Activated T-cell treated with anti-CD3 and anti-CD28 coated beads for 48 hours (primary cell): ENCODE measurements around the gene CACNA2D3.

ENCODE experiments used
- DNase-seq: peaks from one replicate; pipeline ENCODE4 v3.0.0-alpha.2; 2020; ENCODE audit warnings: low read depth

Gene CACNA2D3

DNA sequence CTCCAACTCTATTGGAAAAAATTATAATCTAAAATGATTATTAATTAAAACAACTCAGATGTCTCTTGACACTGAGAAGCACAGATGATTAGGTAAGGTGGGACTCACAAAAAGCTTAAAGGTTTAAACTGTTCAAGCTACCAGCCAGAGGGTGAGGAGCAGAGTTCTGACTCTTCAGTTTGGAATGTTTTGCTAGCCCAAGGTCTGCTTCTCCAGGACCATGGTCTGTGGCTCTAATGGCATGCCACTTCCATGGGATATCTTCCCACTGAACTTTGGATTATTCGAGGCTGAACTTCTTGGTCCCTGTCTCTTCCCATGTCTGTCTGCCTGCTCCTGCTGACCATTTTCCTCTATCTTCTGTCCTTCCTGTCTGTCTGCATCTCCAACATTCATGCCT lies 49.2 kb downstream of the CACNA2D3 start:
- no peak for DNase-seq

DNA sequence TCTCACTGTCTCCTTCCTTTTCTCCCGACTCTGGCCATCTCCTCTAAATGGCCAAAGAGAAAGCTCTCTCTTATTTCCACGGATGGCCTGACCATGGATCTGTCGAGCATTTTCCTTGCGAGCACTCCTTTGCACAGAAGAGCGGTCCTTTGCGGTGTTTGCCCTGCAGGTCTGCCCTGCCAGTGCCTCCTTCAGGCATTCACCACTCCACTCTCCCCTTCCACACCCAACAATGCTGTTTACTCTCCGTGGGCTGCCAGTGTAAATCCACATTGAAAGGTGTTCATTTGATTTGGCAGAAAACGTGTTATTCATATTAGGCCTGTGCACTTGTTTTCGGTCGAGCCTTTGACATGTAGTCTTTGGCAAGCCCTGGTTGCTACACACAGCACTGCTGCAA lies 49.6 kb downstream of the CACNA2D3 start:
- no peak for DNase-seq

DNA sequence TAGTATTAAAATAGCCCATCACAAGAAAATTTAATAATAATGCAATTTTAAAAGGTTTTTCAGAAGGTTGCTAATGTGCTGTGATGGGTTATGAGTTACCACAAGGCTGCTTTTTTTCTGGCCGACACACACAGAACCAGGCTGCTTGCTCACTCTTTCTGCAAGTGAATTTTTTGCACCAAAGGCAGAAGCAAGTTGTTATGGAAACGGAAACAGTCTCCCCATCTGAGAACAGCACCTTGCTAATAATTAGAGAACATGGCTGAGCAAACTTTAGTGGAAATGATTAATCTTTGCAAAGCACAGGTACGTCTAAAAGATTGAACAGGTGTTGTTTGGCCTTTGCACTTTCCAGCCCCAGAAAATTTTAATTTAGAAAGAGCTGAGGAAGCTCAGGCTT lies 51.0 kb downstream of the CACNA2D3 start:
- no peak for DNase-seq

DNA sequence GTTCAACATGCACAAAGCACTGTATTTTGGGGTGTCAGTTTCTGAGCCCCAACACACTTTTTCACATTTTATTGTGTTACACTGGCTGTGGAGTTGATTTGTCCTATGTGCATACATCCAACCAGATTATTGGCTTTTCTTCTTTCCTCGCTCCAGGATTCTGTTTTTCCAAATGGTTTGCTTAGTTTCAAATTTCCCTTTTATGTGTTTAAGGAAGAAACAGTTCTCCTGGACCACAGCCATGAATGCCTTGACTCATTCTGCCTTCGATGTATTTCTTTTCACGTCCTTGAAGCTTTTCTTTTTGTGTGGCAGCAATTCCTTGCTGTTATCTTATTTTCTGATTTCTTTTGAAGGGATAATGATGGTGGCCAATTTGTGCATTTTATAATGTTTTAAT lies 53.8 kb downstream of the CACNA2D3 start:
- no peak for DNase-seq

DNA sequence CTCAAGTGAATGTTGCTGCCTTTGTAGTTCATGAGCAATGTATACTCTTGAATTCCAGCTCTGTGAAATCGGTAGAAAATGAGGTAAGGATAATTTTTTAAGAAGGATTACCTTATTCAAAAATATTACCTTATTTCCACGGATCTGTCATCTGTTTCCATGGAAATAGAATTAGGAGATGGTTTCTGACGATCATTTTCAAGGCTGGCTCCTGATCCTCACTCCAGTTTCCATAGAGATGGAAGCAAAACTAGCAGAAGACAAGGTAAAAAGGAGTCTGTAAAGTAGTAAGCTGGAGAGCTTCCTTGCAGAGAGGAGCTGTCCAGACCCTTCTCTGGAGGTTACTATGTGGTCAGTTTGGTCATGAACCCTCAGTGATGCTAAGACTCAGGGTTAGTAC lies 55.5 kb downstream of the CACNA2D3 start:
- DNase-seq: no peak

DNA sequence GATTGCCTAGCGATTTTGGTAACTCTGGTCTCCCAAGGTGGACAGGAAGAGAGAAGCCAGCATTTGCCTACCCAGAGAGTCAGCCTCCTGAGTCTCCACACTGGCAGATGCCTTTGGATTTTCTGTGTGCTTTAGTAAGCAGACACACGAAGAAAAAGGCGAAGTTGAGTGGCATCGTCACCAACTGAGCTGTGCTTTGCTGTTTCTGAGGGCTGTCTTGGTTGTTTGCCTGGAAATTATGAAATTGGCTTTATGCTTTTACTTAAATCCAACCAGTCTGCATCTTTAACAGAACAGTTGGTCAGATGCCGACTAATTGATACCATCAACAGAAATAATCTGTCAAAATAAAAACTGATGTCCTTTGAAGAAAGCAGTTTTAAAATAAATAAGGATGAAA lies 56.0 kb downstream of the CACNA2D3 start:
- no peak for DNase-seq

DNA sequence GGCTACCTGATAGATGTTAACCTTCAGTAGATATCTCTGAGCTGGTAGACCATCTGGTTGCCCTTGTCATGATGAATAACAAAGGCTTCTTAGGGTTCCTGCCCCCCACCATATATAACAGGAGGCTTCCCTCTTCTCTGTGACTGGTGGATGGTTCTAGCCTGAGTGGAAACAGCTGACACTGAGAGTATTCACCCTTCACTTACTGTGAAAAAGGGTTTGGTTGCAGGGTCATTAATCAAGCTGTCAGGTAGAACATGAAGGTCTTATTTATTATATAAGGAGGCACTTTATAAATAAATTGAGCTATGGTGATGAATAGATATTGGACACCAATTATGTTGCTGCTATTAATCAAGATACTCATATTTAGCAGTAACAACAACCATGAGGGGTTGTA lies 58.6 kb downstream of the CACNA2D3 start:
- no peak for DNase-seq

DNA sequence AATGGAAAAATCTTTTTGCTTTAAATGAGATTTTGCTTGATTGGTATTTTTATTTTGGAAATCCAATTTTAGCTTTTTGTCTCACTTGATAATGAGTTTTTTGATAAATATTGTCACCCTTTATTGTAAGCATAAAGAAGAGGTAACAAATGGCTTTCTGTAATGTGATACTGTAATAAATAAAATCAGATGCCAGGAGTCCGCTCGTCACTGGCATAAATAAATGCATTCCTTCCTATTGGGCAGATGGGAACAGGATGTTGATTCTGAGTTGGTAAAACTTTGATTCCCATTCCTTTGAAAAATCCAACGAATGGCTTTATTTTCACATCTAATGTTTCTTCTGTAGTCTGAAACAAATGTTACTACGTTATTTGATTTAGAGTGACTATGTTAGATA lies 59.9 kb downstream of the CACNA2D3 start:
- DNase-seq: no peak

DNA sequence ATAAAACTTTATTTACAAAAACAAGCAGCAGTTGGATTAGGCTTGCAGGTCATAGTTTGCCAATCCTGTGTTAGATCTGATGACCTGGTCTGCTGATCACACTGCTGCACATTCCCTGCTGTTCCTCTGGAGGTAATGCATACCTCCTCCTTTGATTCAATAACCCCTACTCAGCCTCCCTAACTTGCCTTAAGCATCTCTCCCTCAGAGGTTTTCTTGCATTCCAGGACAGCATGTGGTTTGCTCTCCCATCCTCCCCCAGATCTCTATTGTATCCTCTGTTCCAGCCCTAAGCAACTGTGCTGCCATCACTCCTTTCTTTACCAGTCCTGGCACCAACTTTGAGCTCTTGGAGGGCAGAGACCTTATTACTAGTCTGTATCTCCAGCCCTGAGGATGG lies 63.4 kb downstream of the CACNA2D3 start:
- DNase-seq: no peak

DNA sequence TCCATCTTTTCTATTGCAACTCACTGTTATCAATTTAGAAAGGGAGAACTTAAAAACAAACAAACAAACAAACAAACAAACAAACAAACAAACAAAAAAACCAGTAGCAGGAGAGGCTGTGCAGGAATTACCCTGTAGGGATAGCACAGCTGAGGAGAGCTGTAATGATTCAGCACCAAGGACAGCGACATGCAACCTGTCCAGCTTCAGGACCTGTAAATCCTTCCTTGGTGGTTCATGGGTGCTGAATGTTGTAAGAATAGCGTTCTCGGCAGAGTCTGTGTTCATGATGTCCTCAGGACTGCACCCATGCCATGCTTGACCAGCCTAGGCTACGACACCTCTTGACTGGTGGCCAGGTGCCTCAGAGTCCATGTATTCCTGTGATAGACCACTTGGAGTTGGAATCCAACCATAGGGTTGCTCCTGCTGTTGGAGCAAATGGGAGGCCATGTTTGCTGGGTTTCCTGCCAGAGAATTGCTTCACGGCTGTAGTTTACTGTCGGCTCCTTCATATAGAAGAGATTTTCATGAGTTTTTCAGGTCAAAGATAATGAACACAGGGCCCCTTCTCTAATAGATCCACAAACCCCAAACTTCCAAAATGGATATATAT lies 65.9 kb downstream of the CACNA2D3 start:
- DNase-seq: no peak

DNA sequence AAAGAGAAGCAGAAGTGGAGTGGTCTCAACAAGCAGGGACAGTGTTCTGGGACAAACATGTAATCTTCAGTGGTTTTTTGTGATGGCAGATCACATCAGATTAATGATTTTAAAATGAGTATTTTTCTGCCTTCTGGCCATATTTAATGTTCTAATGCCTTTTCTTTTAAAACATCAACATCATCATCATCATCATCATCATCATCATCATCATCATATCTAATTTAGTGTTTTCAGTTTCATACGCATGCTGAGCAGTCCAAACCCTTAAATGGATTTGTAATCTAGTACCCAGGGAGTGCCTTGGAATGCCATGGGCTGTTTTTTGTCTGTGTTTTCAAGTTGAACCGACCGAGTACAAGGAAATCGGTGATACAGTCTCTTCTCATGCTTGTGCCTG lies 68.9 kb downstream of the CACNA2D3 start:
- DNase-seq: no peak

DNA sequence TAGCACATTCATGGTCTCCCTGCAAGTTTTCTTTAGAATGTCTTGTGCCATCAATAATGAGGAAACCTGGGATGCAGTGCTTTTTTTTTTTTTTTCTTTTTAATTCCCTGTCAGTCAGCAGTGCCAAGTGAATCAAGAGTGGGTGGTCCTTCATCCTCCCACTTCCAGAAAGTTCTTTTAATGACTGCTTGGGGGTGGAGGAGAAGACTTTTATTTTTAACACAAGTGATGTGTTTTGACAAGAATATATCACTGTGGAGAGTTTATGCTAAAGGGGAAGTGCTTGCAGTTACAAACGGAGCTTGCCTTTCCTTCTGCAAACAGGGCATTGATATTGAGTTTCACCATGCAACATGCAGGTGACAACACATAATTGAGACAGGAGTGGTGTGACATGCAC lies 69.7 kb downstream of the CACNA2D3 start:
- DNase-seq: no peak

DNA sequence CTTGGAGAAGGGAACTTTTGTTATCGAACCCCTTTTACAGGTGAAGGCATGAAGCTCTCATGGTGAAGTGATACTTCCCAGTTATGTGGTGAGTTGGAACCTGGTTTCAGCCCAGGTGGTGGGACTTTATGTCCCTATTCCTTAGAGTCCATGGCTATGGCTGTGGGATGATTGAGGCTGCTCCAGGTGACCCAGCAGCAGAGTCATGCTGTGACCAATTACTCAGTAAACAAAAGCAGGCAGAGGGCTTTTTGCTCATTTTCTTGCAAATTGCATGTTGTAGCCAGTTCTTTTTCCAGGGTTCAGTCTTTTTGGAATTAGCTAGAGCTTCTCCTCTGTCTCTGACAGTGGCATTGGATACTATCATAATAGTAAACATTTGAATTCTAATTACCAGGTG lies 70.7 kb downstream of the CACNA2D3 start:
- DNase-seq: no peak

DNA sequence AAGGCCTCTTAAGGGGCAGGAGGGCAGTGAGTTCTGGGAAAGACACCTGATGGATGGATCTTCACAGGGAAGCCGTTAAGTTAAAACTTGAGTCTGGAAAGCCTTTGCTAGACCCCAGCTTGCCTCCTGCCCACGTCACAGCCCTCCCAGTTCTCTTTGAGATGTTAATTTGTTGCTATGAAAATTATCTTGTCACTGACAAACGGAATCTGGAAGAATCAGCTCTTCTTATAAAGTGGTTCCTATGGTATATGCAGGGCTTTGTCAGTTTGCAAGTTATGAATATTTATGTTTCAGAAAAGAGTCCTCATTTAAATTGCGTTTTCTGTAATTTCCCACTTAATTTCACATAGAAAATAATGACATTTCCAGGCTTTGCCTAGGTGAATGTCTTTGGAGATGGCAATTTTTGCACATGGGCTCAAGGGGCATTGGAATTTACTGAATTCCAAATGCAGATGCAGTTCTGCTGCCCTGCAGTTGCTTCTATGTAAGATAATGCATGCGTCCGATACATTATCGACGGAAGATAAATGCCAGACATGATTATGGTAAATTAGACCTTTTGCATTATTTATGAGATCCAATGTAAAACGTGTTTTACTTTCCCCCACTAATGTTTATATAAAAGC lies 74.1 kb downstream of the CACNA2D3 start:
- DNase-seq: no peak

DNA sequence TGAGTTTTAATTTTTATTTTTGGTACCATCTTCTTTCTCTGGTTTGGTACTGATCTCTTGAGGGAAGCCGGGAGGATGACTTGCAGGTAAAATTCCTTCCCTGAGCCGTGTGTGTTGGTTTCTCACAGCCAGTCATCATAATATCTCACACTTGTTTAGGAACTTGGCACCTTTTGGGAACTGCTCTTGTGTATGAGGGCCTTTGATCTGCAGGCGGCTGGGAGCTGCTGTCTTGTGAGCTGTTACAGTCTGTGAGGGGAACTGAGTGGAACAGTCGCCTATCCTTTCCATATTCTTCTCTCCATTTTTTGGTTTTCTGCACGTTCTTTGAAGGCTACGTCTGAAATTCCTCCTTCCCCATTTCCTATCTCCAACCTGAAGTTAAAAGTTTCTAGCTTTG lies 75.2 kb downstream of the CACNA2D3 start:
- DNase-seq: no peak

DNA sequence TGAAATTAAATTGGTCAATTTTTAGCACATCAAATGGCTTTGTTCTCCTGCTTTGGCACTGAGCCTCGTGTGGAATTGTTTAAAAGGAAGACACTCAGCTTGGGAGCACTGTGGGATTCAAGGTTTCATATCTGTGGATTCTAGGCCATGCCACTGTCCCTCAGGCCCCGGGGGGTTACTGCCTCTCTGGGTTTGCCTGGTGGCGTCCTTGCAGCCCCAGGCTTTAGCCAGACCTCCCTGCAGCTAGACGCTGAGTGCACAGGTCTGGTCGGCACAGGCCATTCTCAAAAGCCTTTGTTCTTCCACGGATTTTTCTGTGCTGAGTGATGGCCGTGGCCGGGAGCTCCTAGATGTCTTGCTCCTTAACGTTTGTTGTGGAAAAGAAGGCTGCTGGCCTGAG lies 76.2 kb downstream of the CACNA2D3 start:
- DNase-seq: no peak

DNA sequence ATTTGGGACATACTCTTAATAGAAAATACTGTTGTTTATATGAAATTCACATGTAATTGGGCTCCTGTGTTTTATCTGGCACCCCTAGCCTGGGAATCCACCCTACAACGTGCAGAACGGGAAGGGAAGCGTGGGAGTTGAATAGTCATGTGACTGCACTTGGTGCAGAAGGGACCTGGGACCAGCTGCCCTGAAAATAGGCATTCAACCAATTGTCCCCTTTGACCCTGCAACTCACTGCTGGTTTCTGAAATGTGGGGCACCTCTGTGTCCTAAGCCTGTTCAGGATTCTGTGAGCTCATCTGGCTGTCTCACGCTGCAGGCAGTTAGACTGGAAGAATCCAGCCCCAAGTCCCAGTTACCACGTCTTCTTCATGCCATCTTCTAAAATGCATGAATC lies 79.7 kb downstream of the CACNA2D3 start:
- no peak for DNase-seq

DNA sequence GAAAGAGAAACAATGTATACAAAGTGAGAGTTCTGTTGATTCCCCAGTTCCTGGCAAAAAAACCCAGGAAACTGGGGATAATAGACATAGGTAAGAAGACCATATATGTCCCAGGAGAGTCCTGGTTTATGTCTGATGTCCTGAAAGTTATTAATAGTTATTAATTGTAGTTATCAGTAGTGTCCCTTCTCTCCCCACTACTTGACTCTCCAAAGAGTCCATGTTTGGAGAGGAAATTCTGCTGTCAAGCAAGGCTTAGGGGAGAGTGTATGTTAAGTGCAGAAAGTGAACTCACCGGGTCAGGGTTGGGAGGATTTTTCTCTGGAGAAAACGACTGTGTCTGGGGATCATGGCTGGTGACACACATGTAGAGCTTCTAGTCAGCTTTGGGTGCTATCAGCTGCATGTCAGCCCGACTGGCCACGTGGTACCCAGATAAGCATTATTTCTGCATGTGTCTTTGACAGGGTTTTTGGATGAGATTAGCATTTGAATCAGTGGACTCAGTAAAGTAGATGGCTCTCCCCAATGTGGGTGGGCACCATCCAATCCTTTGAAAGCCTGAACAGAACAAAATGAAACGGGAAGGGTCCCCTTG lies 80.4 kb downstream of the CACNA2D3 start:
- DNase-seq: no peak

DNA sequence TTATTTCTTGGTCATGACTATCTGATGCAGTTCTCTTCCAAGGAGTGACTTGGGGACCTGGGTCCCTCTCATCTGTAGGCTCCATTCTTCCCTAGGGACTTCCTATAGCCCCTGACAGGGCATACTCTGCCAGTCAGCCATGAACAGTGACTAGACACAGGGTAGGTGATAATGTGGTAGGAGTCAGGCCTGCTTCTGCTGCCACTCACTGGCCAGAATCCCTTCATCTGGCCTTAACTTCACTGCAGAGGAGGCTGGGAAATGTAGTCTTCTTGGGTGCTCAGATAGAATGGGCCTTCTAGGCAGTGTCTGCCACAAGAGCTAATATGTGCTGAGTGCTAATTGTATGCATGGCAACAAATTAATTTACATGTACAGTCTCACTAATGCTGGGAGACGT lies 84.5 kb downstream of the CACNA2D3 start:
- DNase-seq: no peak

DNA sequence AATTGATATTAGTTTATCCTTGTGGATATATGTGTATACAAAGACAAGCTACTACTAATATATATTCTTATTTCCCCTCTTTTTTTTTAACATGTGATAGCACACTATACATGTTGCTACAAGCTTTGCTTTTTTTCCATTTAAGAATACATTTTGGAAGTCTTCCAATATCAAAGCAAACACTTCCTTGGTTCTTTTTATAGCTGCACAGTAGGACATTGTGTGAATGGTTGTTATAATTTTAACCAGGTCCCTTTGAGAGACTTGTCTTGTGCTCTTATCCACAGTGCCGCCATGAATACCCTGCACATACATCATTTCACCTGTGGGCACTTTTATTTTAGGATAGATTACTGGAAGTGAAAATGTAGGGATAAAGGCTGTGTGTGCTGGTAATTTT lies 88.7 kb downstream of the CACNA2D3 start:
- no peak for DNase-seq

DNA sequence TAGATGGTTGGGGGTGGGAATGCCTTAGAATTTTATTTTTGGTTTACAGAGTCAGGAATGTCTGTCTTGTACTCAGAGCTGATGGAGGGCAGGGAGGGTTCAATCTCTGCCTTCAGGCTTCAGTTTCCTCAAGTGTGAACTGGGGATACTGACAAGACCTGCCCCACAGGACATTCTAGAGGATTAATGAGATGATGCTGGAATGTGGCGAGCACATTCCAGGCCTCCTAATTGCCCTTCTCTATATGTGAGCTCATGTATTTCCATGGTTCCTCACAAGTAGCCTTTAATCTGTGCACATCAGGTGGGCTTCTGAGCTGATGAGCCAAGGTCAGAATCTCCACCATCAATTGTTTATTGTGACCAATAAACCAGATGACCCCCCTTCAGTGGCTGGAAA lies 90.4 kb downstream of the CACNA2D3 start:
- no peak for DNase-seq

DNA sequence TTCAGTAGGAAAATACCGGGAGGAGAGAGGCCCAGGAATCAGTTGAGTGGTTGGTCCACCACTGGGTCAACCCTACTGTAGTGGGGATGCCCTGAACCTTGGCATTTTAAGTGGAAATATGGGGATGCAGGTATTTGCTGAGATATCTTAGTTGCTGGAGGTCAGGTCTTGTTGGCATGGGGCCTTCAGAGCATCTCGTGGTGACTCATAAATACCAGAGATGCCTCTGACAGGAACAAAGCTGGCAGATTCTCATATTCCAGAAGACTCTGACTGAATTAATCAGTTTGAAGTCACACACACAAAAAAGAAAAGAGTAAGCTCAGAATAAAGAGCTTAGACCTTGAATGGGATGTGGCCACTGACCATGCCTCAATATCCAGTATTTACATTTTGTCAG lies 91.6 kb downstream of the CACNA2D3 start:
- DNase-seq: no peak

DNA sequence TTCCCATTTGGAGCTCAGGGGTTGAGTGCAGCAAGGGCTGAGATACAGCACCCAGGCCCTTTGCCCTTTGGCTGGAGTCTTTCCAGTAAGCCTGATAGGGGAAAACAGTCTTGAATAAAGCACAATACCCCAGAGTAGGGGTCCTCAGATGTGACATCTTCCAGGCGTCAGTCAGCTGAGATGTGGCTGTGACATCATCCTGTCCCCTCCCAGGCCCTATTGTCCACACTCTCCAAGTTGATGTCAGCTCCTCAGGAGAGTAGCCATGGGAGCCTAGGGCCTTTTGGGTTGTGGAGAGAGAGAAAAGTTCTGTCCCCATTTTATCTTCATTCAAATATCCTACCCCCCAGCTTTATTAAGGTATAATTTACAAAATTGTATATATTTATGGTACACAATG lies 92.5 kb downstream of the CACNA2D3 start:
- DNase-seq: no peak

DNA sequence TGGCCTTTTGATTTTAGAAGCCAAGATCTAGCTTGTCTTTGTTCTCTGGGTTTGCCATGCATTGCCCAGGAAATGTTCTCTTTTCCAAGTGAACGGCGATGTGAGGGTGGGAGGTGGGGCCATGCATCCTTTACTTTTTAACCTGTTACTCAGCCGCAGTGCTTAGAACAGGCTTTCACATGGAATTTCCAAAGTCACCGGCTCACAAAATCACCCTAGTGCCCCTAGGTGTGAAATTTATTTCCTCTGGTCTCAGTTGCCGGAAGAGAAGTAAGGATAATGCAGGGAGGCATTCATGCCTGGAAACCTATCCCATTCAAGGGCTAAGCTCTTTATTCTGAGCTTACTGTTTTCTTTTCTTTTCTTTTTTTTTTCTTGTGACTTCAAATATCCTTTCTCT lies 93.2 kb downstream of the CACNA2D3 start:
- DNase-seq: no peak
